GM12801 (cell line): ENCODE data around the gene NR6A1.

Experiments used
- TF ChIP-seq, protein P1 (sequence below): IDR thresholded peaks from one replicate; pipeline ENCODE4 v1.5.1; 2011; ENCODE audit warnings: control low read depth; ENCODE audit not compliant: insufficient read length; ENCODE audit errors: extremely low read depth

NR6A1 gene

DNA sequence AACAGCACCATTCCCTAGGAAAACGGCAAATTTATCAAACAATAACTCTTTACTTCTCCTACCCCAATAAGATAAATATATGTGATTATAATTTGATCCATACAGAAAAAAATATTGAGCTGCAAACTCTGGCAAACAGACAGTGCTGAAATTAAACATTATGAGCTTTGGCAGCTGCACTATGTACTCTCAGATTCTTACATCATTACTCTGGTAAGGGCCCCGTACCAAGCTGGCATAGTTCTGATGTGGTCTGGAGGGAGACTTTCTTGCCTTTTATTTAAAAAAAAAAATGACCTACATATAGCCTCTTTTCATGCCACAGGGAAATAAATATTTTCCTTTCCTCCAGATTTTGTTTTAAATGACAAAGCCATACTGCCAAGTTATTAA lies 95.0 kb downstream of the NR6A1 start:
- TF ChIP-seq, protein P1, sequence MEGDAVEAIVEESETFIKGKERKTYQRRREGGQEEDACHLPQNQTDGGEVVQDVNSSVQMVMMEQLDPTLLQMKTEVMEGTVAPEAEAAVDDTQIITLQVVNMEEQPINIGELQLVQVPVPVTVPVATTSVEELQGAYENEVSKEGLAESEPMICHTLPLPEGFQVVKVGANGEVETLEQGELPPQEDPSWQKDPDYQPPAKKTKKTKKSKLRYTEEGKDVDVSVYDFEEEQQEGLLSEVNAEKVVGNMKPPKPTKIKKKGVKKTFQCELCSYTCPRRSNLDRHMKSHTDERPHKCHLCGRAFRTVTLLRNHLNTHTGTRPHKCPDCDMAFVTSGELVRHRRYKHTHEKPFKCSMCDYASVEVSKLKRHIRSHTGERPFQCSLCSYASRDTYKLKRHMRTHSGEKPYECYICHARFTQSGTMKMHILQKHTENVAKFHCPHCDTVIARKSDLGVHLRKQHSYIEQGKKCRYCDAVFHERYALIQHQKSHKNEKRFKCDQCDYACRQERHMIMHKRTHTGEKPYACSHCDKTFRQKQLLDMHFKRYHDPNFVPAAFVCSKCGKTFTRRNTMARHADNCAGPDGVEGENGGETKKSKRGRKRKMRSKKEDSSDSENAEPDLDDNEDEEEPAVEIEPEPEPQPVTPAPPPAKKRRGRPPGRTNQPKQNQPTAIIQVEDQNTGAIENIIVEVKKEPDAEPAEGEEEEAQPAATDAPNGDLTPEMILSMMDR, result no peak

DNA sequence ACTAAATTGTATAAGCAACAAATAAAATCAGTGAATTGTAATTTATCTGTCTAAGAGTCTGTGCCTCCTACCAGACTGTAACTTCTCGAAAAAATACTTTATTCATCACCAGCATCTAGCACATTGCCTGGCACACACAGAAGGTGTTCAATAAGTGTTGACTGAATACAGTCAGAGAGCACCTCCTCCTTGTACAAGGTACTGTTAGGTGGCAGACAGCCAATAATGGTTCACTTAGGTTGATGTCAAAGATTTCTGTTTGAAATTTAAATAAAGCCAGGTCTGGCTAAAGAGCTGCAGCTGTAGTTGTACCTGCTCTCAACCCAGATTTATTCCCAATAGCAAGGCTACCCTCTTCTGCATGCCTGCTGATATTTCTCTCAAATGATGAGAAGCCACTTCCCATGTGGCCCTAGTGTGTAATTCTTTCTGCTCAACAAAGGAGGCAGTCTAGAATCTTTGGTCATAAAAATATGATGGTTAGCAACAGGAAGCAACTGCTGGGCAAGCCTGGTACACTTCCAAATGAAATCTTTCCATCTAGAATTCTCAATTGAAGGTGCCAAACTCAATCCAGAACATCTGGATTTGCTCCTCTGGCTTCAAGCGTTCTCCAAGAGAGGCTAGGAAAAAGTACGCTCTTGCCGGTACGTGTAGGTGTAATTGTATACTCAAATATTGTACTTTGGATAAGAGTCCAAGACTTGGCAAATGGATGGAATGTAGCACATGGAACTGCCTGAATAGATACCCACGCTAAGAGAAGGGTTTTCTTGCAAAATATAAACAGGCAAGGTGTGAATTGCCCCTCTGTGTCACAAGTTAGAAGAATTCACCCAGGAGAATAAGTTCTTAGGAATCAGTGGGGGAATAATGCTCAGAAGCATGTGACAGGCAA lies 95.6 kb downstream of the NR6A1 start:
- TF ChIP-seq, protein P1, result no peak

DNA sequence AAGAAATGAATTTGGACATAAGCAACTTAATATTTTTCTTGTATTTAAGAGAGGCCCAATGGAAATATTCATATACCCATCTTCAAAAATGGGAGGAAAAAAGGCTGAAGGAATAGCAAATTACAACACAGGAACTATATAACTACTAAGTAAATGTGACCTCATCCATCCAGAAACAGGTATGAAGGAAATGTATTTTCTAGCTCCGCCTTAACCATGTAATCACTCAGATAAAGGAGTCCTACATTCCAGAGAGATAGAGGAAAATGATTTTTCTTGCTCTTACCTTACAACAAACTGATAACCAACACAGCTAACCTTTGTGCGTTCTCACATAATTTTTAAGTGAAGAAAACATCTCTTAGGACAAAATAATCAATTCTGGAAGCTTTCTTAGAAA lies 96.5 kb downstream of the NR6A1 start:
- TF ChIP-seq, protein P1, result no peak

DNA sequence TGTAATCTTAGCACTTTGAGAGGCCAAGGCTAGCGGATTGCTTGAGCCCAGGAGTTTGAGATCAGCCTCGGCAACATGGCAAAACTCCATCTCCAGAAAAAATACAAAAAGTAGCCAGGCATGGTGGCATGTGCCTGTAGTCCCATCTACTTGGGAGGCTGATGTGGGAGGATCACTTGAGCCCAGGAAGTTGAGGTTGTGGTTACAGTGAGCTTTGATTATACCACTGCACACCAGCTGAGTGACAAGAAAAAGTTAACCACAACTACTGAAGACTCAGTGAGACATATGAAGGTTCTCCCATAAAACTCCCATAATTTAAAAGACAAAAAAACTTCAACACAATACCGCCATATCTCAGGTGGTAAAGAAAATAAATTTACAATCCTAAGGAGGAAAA lies 98.0 kb downstream of the NR6A1 start:
- TF ChIP-seq, protein P1, result no peak

DNA sequence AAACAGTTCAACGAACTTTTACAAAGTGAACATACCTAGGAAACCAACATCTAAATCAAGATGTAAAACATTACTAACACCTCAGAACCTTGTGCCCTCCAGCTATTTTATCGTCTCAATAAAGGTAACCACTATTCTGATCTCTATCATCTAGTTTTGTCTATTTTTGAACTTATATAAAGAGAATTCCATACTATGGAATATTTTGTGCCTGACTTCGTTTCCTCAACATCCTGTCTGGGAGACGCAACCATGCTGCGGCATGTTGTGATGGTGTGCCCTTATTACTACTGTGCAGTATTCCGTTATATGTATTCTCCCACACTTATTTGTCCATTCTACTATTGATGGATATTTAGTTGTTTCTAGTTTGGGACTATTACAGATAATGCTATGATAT lies 99.2 kb downstream of the NR6A1 start:
- TF ChIP-seq, protein P1, result no peak

DNA sequence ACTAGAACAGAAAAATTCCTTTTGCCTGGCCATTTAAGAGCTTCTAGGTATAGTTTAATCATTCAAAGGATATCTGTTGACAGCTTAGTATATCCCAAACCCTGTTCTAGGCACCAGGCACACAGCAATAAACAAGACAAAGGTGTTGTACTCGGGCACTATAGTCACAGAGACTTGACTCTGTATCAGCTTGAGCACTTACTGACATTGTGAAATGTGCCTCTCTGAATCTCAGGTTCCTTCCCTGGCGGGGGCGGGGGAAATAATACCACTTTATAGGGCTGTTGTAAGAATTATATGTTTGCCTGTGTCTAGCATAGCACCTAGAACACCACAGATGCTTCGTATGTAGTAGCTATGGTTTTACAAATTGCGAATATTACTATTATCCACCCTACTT lies 104.5 kb downstream of the NR6A1 start:
- TF ChIP-seq, protein P1, result no peak

DNA sequence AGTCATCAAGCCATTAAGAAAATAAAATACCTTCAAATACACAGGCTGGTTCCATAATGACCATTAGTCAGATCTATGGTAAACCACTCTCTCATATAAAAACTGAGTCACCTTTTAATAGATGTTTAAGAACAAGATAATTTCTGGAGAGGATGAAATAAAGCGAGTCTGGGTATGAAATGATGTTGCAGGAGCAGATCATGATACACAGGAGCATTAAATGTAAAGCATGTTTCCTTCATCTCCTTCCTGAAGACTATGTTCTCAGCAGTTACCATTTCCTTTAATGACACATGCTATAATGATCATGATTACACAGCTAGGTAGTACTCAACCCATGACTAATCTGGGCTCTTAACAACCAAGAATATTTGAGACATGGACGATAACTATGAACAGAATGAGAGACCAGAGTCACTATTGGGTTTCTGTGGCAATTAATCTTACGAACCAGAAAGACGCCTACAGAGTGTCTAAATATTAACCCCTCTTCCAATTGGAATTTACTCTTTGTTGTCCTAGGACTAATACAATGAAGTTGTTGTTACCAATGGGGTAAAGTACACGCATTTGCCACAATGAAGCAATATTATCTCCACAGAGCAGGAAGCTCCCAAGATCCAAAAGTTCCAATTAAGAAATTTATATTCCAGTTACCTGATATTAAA lies 105.6 kb downstream of the NR6A1 start:
- TF ChIP-seq, protein P1, result no peak
